ENCODE data around the gene FOXJ2. TPM values are rescaled to one million over a fixed set of nuclear protein-coding genes. Genes with fewer than 3 reads are reported as not detected.
"Not testable (repeated sequence)": the region's sequence is repeated elsewhere in the genome, so short reads cannot be mapped to it uniquely, and the experiment has no call there.

The FOXJ2 gene
- total RNA-seq, 1 experiment from 2014 or later: 4.3 TPM

GRCh38 chr12:8082808-8083100 is 50.2 kb downstream of the FOXJ2 start:
- no peak for DNase-seq (ENCODE audit: low read depth, low spot score)
- in situ Hi-C loops (cut with HindIII; ENCODE audit: low pct_unique_long_range_greater_than_20kb, low sequenced_read_pairs): no loop called here

GRCh38 chr12:8084351-8084750 is 51.8 kb downstream of the FOXJ2 start:
- in situ Hi-C loops (cut with HindIII; ENCODE audit: low pct_unique_long_range_greater_than_20kb, low sequenced_read_pairs); DNase-seq (ENCODE audit: low read depth, low spot score): not testable (repeated sequence)

- in situ Hi-C loops (cut with HindIII; ENCODE audit: low pct_unique_long_range_greater_than_20kb, low sequenced_read_pairs): no loop called here
These were observed 55.1 kb downstream of the FOXJ2 start for GRCh38 chr12:8087666-8088065.

GRCh38 chr12:8088574-8088973 is 56.1 kb downstream of the FOXJ2 start:
- in situ Hi-C loops (cut with HindIII; ENCODE audit: low pct_unique_long_range_greater_than_20kb, low sequenced_read_pairs): no loop called here
- no peak for DNase-seq (ENCODE audit: low read depth, low spot score)

More at GRCh38 chr12:8087666-8088065, 55.1 kb downstream of the FOXJ2 start:
- no peak for DNase-seq (ENCODE audit: low read depth, low spot score)

GRCh38 chr12:8089277-8089676 is 56.8 kb downstream of the FOXJ2 start:
- DNase-seq (ENCODE audit: low read depth, low spot score); in situ Hi-C loops (cut with HindIII; ENCODE audit: low pct_unique_long_range_greater_than_20kb, low sequenced_read_pairs): not testable (repeated sequence)

- DNase-seq (ENCODE audit: low read depth, low spot score): no peak
- in situ Hi-C loops (cut with HindIII; ENCODE audit: low pct_unique_long_range_greater_than_20kb, low sequenced_read_pairs): no loop called here
These were observed 57.2 kb downstream of the FOXJ2 start for GRCh38 chr12:8089716-8090115.

GRCh38 chr12:8093291-8093690 is 60.8 kb downstream of the FOXJ2 start:
- in situ Hi-C loops (cut with HindIII; ENCODE audit: low pct_unique_long_range_greater_than_20kb, low sequenced_read_pairs): no loop called here
- DNase-seq (ENCODE audit: low read depth, low spot score): no peak

GRCh38 chr12:8096281-8096915 is 63.9 kb downstream of the FOXJ2 start:
- DNase-seq (ENCODE audit: low read depth, low spot score): no peak
- in situ Hi-C loops (cut with HindIII; ENCODE audit: low pct_unique_long_range_greater_than_20kb, low sequenced_read_pairs): no loop called here

GRCh38 chr12:8099235-8099634 is 66.7 kb downstream of the FOXJ2 start:
- in situ Hi-C loops (cut with HindIII; ENCODE audit: low pct_unique_long_range_greater_than_20kb, low sequenced_read_pairs): no loop called here
- DNase-seq (ENCODE audit: low read depth, low spot score): no peak

Other genes with a start within 250 kb of the FOXJ2 start
- not detected in 2 replicates for gene NANOG, start 243.3 kb upstream of the FOXJ2 start, total RNA-seq (2014; rRNA removed; shearing (Covaris generic))
- gene SLC2A14, start 159.8 kb upstream of the FOXJ2 start, total RNA-seq (2014; rRNA removed; shearing (Covaris generic)): not detected in 2 replicates
- gene SLC2A3, start 96.5 kb upstream of the FOXJ2 start, total RNA-seq (2014; rRNA removed; shearing (Covaris generic)): 73.6 and 86.9 TPM in 2 replicates
- 0.58 and 1.4 TPM in 2 replicates for gene C3AR1, start 33.6 kb downstream of the FOXJ2 start, total RNA-seq (2014; rRNA removed; shearing (Covaris generic))
- 46.4 and 60.3 TPM in 2 replicates for gene NECAP1, start 49.6 kb downstream of the FOXJ2 start, total RNA-seq (2014; rRNA removed; shearing (Covaris generic))
- gene CLEC4A, start 90.9 kb downstream of the FOXJ2 start, total RNA-seq (2014; rRNA removed; shearing (Covaris generic)): 0.27 and 0.40 TPM in 2 replicates
- not detected in 2 replicates for gene ZNF705A, start 124.3 kb downstream of the FOXJ2 start, total RNA-seq (2014; rRNA removed; shearing (Covaris generic))
- not detected in 2 replicates for gene FAM90A1, start 194.9 kb downstream of the FOXJ2 start, total RNA-seq (2014; rRNA removed; shearing (Covaris generic))

All from SK-MEL-5 (cell line).